H9 (cell line): ENCODE data around the gene RARA. TPM values are rescaled to one million over a fixed set of nuclear protein-coding genes. Genes with fewer than 3 reads are reported as not detected.

Experiments used
- DNase-seq: peaks from one replicate; pipeline ENCODE4 v3.0.0-alpha.2; 2017
- H2AFZ ChIP-seq: one replicate; pipeline ENCODE4 v1.6.1; 2013; ENCODE audit warnings: mild to moderate bottlenecking, low read length, control low read depth, moderate library complexity
- H2AK5ac ChIP-seq: 2 replicates; pipeline ENCODE4 v1.6.1; 2013; ENCODE audit warnings: low read length, control low read depth, mixed read lengths; ENCODE audit not compliant: insufficient read length
- H2BK120ac ChIP-seq: one replicate; pipeline ENCODE4 v1.6.1; 2013; ENCODE audit warnings: low read depth, mild to moderate bottlenecking, low read length, control low read depth, inconsistent platforms; ENCODE audit not compliant: poor library complexity, severe bottlenecking
- H2BK12ac ChIP-seq: 2 replicates; pipeline ENCODE4 v1.6.1; 2013; ENCODE audit warnings: low read length, control low read depth, mixed read lengths, low read depth; ENCODE audit not compliant: insufficient read length
- H2BK15ac ChIP-seq: 2 replicates; pipeline ENCODE4 v1.6.1; 2013; ENCODE audit warnings: low read depth, low read length, control low read depth
- H2BK20ac ChIP-seq: one replicate; pipeline ENCODE4 v1.6.1; 2013; ENCODE audit warnings: low read depth, mild to moderate bottlenecking, low read length, control low read depth, inconsistent platforms; ENCODE audit not compliant: poor library complexity, severe bottlenecking
- H2BK5ac ChIP-seq: 2 replicates; pipeline ENCODE4 v1.6.1; 2013; ENCODE audit warnings: low read length, control low read depth, mixed read lengths; ENCODE audit not compliant: insufficient read length
- H3K14ac ChIP-seq: 2 replicates; pipeline ENCODE4 v1.6.1; 2013; ENCODE audit warnings: low read length, control low read depth; ENCODE audit not compliant: insufficient read depth
- H3K18ac ChIP-seq: 2 replicates; pipeline ENCODE4 v1.6.1; 2013; ENCODE audit warnings: low read depth, mild to moderate bottlenecking, mixed read lengths, low read length, control low read depth; ENCODE audit not compliant: insufficient read length
- H3K23ac ChIP-seq: 2 replicates; pipeline ENCODE4 v1.6.1; 2013; ENCODE audit warnings: low read length, control low read depth, mixed read lengths, low read depth; ENCODE audit not compliant: insufficient read length
- H3K23me2 ChIP-seq: 2 replicates; pipeline ENCODE4 v1.6.1; 2013; ENCODE audit warnings: low read depth, mild to moderate bottlenecking, mixed read lengths, low read length, control low read depth; ENCODE audit not compliant: insufficient read length, poor library complexity, severe bottlenecking
- H3K27ac ChIP-seq: 2 replicates; pipeline ENCODE4 v1.5.1; 2013; ENCODE audit warnings: low read length, control low read depth, mixed read lengths, low read depth; ENCODE audit not compliant: insufficient read length
- H3K27me3 ChIP-seq: 2 replicates; pipeline ENCODE4 v1.6.1; 2013; ENCODE audit warnings: low read length, control low read depth, inconsistent platforms; ENCODE audit not compliant: insufficient read depth
- H3K4ac ChIP-seq: 2 replicates; pipeline ENCODE4 v1.6.1; 2013; ENCODE audit warnings: low read depth, mild to moderate bottlenecking, control low read depth, inconsistent platforms, low read length, moderate library complexity
- H3K4me1 ChIP-seq: 2 replicates; pipeline ENCODE4 v1.6.1; 2013; ENCODE audit warnings: low read length, control low read depth, inconsistent platforms; ENCODE audit not compliant: insufficient read depth
- H3K4me2 ChIP-seq: 2 replicates; pipeline ENCODE4 v1.6.1; 2013; ENCODE audit warnings: low read length, control low read depth, mixed read lengths; ENCODE audit not compliant: insufficient read length, insufficient read depth
- H3K56ac ChIP-seq: 2 replicates; pipeline ENCODE4 v1.6.1; 2013; ENCODE audit warnings: low read depth, mild to moderate bottlenecking, mixed read lengths, low read length, control low read depth; ENCODE audit not compliant: insufficient read length
- H3K79me1 ChIP-seq: 2 replicates; pipeline ENCODE4 v1.6.1; 2013; ENCODE audit warnings: low read depth, mild to moderate bottlenecking, moderate library complexity, low read length, control low read depth, inconsistent platforms; ENCODE audit not compliant: insufficient read depth, poor library complexity, severe bottlenecking
- H3K79me2 ChIP-seq: 2 replicates; pipeline ENCODE4 v1.6.1; 2013; ENCODE audit warnings: low read length, control low read depth, inconsistent platforms; ENCODE audit not compliant: insufficient read depth
- H3K9ac ChIP-seq: 2 replicates; pipeline ENCODE4 v1.6.1; 2013; ENCODE audit warnings: low read length, control low read depth, mixed read lengths; ENCODE audit not compliant: insufficient read length; ENCODE audit errors: extremely low read depth
- H3K9me3 ChIP-seq: one replicate; pipeline ENCODE4 v1.6.1; 2013; ENCODE audit warnings: low read depth, low read length, inconsistent platforms; ENCODE audit not compliant: control insufficient read depth
- H3T11ph ChIP-seq: one replicate; pipeline ENCODE4 v1.6.1; 2013; ENCODE audit warnings: mild to moderate bottlenecking, low read length, control low read depth, inconsistent platforms
- H4K20me1 ChIP-seq: one replicate; pipeline ENCODE4 v1.6.1; 2013; ENCODE audit not compliant: control insufficient read depth, insufficient read length, insufficient read depth
- H4K5ac ChIP-seq: 2 replicates; pipeline ENCODE4 v1.6.1; 2013; ENCODE audit warnings: low read depth, mild to moderate bottlenecking, mixed read lengths, low read length, control low read depth; ENCODE audit not compliant: insufficient read length
- H4K8ac ChIP-seq: replicated peaks from 2 replicates; pipeline ENCODE4 v1.6.1; 2013; ENCODE audit warnings: low read length, control low read depth, mixed read lengths, low read depth; ENCODE audit not compliant: insufficient read length
- H4K91ac ChIP-seq: 2 replicates; pipeline ENCODE4 v1.6.1; 2013; ENCODE audit warnings: low read depth, mild to moderate bottlenecking, moderate library complexity, mixed read lengths, low read length, control low read depth; ENCODE audit not compliant: insufficient read length
- H3K27ac Mint-ChIP-seq, 3 experiments: 2 replicates in 2 of 3; 3 replicates in 1 of 3; pipeline ENCODE4 v1.8.0; 2020 to 2021; ENCODE audit warnings: mixed read lengths in 3 of 3, mild to moderate bottlenecking in 1 of 3, moderate library complexity in 1 of 3
- H3K27me3 Mint-ChIP-seq: 2 replicates; pipeline ENCODE4 v1.8.0; 2021; ENCODE audit warnings: low read depth, mild to moderate bottlenecking, moderate library complexity, mixed read lengths
- H3K36me3 Mint-ChIP-seq, 3 experiments: 2 replicates in 2 of 3; 3 replicates in 1 of 3; pipeline ENCODE4 v1.8.0; 2020 to 2021; ENCODE audit warnings: low read depth in 3 of 3, mixed read lengths in 3 of 3; ENCODE audit not compliant: insufficient read depth in 1 of 3
- H3K4me1 Mint-ChIP-seq, 2 experiments: 2 replicates each; pipeline ENCODE4 v1.8.0; 2020; ENCODE audit warnings: mixed read lengths in 2 of 2
- H3K4me3 Mint-ChIP-seq, 2 experiments: 2 replicates in 1 of 2; 3 replicates in 1 of 2; pipeline ENCODE4 v1.8.0; 2020 to 2021; ENCODE audit warnings: mild to moderate bottlenecking in 2 of 2, mixed read lengths in 2 of 2, moderate library complexity in 1 of 2
- H3K9me3 Mint-ChIP-seq, 2 experiments: 2 replicates in 1 of 2; 3 replicates in 1 of 2; pipeline ENCODE4 v1.8.0; 2020; ENCODE audit warnings: mild to moderate bottlenecking in 2 of 2, mixed read lengths in 2 of 2, moderate library complexity in 1 of 2
- WGBS: extraction: QIAGEN DNeasy Blood & Tissue Kit; methylation state at CpG from one replicate; pipeline ENCODE4 v1.1.7; 2013; ENCODE audit warnings: missing lambda C conversion rate, low lambda C conversion rate, mixed read lengths; ENCODE audit not compliant: insufficient read length; ENCODE audit errors: extremely low coverage; 5-methylcytosine and 5-hydroxymethylcytosine counted together
- total RNA-seq: library from RNA; stranded (reverse); gene quantifications from 2 replicates; pipeline ENCODE4 v1.2.1, GENCODE V29; 2021
- TF ChIP-seq, protein P1 (sequence below): fragments of 200-600 bp; sonication (generic); conservative IDR thresholded peaks from 3 replicates; pipeline ENCODE4 v1.8.0; 2021; ENCODE audit warnings: antibody characterized with exemption, mild to moderate bottlenecking

Gene RARA
- total RNA-seq, 1 experiment from 2014 or later: 17.6 TPM

DNA sequence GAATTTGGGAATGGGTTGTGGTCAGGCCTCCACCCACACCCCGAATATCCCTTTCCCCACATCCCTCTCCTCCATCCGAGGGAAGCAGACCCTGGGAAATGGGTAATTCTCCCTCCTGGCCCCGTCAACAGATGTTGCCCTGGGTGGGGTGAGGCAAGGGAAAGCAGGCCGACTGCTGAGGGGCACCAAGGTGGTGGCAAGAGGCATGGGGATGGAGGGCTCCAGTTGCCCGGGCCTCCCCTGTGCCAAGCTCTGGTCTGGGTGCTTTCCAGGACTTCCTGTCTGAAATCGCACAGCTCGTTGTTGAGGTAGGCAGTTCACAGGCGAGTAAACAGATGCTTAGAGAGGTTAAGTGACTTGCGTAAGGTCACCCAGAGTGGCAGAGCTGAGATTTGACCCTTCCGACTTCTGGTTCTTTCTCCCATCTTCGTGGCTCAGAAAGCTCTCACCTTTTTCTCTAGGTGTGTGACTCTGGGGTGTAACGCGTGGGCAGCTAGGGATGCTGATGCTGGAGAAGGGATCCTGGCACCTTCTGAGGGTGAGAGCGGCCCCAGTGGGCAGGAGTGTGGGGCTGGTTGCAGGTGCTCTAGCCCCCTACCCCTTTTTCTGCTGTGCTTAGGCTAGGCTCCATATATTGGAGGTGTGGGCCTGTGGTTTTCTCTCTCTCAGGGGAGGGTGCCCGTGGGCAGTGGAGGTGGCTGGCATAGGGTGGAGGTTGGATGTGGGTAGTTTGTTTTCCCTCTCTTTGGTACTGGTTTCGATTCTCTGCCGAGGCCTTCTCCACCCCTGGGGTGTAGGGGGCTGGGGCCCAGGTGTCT lies 17.2 kb downstream of the RARA start:
- H2AK5ac ChIP-seq: no peak overlapping the region
- H3K23ac ChIP-seq: no peak overlapping the region
- no peak overlapping the region for H2BK15ac ChIP-seq
- H2BK120ac ChIP-seq: no peak overlapping the region
- H3K79me1 ChIP-seq: no peaks in the 10 kb centered on the region
- Mint-ChIP-seq H3K9me3 (no peaks in the 10 kb centered on the region), H3K4me3 (no peak overlapping the region), H3K36me3 (peaks cover 1 to 2% (median 2%) of the 10 kb centered on the region in 3 experiments), H3K27ac (no peak overlapping the region), H3K27me3 (peaks cover 11% of the 10 kb centered on the region), H3K4me1 (peaks cover 22 to 32% of the 10 kb centered on the region in 2 experiments)
- H3K27ac ChIP-seq: no peak overlapping the region
- H3K9me3 ChIP-seq: no peaks in the 10 kb centered on the region
- no peak overlapping the region for H3K18ac ChIP-seq
- no peak overlapping the region for H3K14ac ChIP-seq
- H2AFZ ChIP-seq: no peak overlapping the region
- TF ChIP-seq, protein P1, sequence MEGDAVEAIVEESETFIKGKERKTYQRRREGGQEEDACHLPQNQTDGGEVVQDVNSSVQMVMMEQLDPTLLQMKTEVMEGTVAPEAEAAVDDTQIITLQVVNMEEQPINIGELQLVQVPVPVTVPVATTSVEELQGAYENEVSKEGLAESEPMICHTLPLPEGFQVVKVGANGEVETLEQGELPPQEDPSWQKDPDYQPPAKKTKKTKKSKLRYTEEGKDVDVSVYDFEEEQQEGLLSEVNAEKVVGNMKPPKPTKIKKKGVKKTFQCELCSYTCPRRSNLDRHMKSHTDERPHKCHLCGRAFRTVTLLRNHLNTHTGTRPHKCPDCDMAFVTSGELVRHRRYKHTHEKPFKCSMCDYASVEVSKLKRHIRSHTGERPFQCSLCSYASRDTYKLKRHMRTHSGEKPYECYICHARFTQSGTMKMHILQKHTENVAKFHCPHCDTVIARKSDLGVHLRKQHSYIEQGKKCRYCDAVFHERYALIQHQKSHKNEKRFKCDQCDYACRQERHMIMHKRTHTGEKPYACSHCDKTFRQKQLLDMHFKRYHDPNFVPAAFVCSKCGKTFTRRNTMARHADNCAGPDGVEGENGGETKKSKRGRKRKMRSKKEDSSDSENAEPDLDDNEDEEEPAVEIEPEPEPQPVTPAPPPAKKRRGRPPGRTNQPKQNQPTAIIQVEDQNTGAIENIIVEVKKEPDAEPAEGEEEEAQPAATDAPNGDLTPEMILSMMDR: no peak
- H3K4ac ChIP-seq: no peak overlapping the region
- H4K8ac ChIP-seq: no peak overlapping the region
- no peak overlapping the region for H3K4me2 ChIP-seq
- H2BK12ac ChIP-seq: no peak overlapping the region
- no peak overlapping the region for H4K5ac ChIP-seq
- H2BK20ac ChIP-seq: no peak overlapping the region
- H4K20me1 ChIP-seq: no peaks in the 10 kb centered on the region
- no peaks in the 10 kb centered on the region for H3K23me2 ChIP-seq
- no peak overlapping the region for H2BK5ac ChIP-seq
- H3K9ac ChIP-seq: no peak overlapping the region
- no peak for DNase-seq
- no peak overlapping the region for H4K91ac ChIP-seq
- H3K56ac ChIP-seq: no peak overlapping the region
- no peaks in the 10 kb centered on the region for H3K27me3 ChIP-seq
- WGBS: no CpG with 5 or more reads among the region's 17 CpGs
- H3T11ph ChIP-seq: no peak overlapping the region
- H3K4me1 ChIP-seq: no peaks in the 10 kb centered on the region; the same call in 1 of the 2 replicates
- peaks cover 3% of the 10 kb centered on the region; the same call in 1 of the 2 replicates for H3K79me2 ChIP-seq
